Epithelial cell of esophagus (primary cell): ENCODE measurements around the gene GRM4.

Experiments
- DNase-seq: peaks from one replicate; pipeline ENCODE4 v3.0.0; 2010; ENCODE audit warnings: low read depth
- H3K4me3 ChIP-seq: 2 replicates; pipeline ENCODE4 v1.5.1; 2011; ENCODE audit warnings: mild to moderate bottlenecking, low read length, control low read depth
- CTCF ChIP-seq: IDR thresholded peaks from 2 replicates; pipeline ENCODE4 v1.5.1; 2011; ENCODE audit warnings: low read depth, mild to moderate bottlenecking, low read length, control low read depth, inconsistent platforms; ENCODE audit not compliant: insufficient read depth; ENCODE audit errors: missing control alignments

Gene GRM4

GRCh38 chr6:34179106-34179720, 33.3 kb upstream of the GRM4 start:
- DNase-seq, result no peak
- no peak overlapping the region for H3K4me3 ChIP-seq
- TF ChIP-seq CTCF, result no peak

DNA sequence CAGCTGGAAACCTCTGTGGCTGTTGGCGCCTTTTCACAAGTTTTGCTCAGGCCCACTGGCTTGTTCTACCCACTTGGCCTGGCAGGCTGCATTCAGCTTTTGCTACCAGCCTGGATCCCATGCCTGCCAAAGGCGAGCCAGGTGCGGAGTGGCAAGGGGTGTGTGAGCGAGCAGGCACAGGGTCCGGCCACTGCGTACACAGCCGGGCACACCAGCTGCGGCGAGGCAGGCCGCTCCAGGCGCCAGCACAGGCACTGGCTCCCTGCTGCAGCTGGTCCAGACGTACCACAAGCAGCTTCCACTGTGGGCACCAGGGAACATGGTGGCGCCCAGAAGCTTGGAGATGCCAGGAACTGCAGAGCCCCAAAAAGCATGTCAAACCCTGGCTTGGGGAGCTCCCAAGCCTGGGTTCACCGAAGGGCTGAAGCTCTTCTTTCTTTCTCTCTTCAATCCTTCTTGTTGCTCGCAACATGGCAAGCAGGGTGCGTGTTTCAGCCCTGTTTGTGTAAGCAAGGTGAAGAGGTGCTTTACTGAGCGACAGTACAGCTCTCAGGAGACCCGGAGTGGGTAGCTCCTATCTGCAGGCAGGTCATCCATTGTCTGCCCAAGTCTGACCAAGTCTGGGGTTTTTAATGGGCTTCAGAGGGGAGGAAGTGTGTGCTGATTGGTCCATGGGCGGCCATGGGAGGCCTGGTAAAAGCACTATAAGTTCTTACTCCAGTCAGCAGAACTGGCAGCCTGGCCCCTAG, 32.6 kb upstream of the GRM4 start:
- no peak for DNase-seq
- TF ChIP-seq CTCF, result no peak
- no peak overlapping the region for H3K4me3 ChIP-seq

DNA sequence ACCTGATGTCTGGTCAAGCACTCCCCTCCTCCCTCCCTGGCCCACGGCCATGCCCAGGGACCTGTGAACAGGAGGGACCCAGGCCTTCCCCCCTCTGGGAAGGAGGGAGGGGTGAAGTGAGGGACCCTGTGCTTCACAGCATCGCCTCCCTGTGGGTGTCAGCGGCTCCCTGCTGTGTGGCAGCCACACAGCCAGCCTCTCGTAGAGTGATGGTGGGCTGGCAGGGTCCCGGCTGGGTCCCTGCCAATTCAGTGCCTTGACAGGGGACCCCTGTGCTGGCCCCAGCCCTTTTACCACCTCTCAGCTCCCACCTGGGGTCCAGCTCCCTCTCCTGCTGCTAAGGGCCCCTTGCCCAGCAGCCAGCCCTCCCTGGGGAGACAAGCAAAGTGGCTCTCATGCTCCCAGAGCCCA, 31.3 kb upstream of the GRM4 start:
- no peak overlapping the region for H3K4me3 ChIP-seq
- DNase-seq, result no peak
- no peak for TF ChIP-seq CTCF

DNA sequence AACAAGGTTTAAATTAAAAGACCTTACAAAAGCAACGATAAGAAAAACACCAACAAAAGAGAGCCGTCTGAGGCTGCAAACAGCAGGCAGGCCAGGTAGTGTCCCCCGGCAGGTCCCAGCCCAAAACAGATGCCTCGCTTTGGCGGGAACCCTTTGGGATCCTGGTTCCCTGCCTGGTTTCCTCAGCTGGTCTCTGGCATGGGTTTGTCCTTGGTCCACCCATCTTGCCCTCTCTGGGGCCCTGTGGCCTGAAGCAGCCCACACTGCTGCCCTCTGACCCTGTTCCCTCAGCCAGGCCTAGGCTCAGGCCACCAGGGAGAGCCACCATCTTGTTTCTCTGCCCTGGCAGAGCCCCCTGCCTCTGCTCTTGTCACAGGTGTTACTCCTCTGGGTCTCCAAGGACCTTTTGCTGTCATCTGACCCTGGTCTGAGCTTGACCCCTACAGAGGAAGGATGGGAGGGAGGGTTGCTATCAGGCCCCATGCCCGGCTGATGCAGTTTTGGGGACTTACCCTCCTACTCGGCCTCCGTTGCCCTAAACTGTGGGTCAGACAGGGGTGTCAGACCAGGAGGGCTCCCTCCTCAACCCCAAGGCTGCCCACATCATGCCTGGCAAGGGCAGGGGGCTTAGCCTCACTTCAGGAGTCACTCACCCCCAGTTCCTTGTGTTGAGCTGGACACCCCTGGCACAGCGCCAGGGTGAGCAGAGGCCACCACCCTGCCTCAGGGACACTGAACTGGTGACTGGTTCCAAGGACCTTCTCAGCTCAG, 30.6 kb upstream of the GRM4 start:
- no peak for DNase-seq
- no peak overlapping the region for H3K4me3 ChIP-seq
- no peak for TF ChIP-seq CTCF

- TF ChIP-seq CTCF, result no peak
- H3K4me3 ChIP-seq, result no peak overlapping the region
- no peak for DNase-seq
These were observed 29.0 kb upstream of the GRM4 start for GRCh38 chr6:34174846-34175399.

- TF ChIP-seq CTCF, result no peak
- peak; percentile 62 for DNase-seq
These were observed 27.3 kb upstream of the GRM4 start for GRCh38 chr6:34172961-34173775.

More at GRCh38 chr6:34172961-34173775, 27.3 kb upstream of the GRM4 start:
- H3K4me3 ChIP-seq, result no peak overlapping the region
